HepG2 (cell line): ENCODE measurements around the gene NANOS1. TPM values are rescaled to one million over a fixed set of nuclear protein-coding genes. Genes with fewer than 3 reads are reported as not detected.

Source experiments
- ARID2 ChIP-seq: sonication (generic); formaldehyde crosslinking; IDR thresholded peaks from 2 replicates; pipeline ENCODE4 v1.8.1; 2022; ENCODE audit warnings: mild to moderate bottlenecking, missing genetic modification reagents, borderline replicate concordance
- ELF1 ChIP-seq: sonication (generic); formaldehyde crosslinking; IDR thresholded peaks from 2 replicates; pipeline ENCODE4 v1.4.0; 2020; ENCODE audit warnings: missing genetic modification reagents
- FOXP1 ChIP-seq, 2 experiments: fragments of 450-650 bp in 1 of 2; IDR thresholded peaks; 2 replicates each; pipeline ENCODE4 v1.6.1; 2017 to 2018; ENCODE audit warnings: antibody characterized with exemption in 1 of 2
- MED8 ChIP-seq: sonication (generic); formaldehyde crosslinking; IDR thresholded peaks from 2 replicates; pipeline ENCODE4 v1.8.1; 2023; ENCODE audit warnings: mild to moderate bottlenecking, missing genetic modification reagents; ENCODE audit not compliant: insufficient replicate concordance
- TCF7L2 ChIP-seq: IDR thresholded peaks from 2 replicates; pipeline ENCODE4 v1.6.1; 2011; ENCODE audit warnings: mild to moderate bottlenecking, low read depth, low read length, moderate library complexity
- THAP11 ChIP-seq: IDR thresholded peaks from 2 replicates; pipeline ENCODE4 v1.6.1; 2016; ENCODE audit warnings: missing biosample characterization, missing genetic modification reagents
- YEATS4 ChIP-seq: sonication (generic); formaldehyde crosslinking; IDR thresholded peaks from 2 replicates; pipeline ENCODE4 v1.4.0; 2020; ENCODE audit warnings: missing genetic modification reagents, borderline replicate concordance
- ZBTB14 ChIP-seq: sonication (generic); formaldehyde crosslinking; IDR thresholded peaks from 2 replicates; pipeline ENCODE4 v1.4.0; 2020; ENCODE audit warnings: missing genetic modification reagents
- ZBTB33 ChIP-seq: sonication (generic); formaldehyde crosslinking; IDR thresholded peaks from 2 replicates; pipeline ENCODE4 v1.4.0; 2020; ENCODE audit warnings: missing genetic modification reagents
- ZNF33A ChIP-seq: sonication (generic); formaldehyde crosslinking; IDR thresholded peaks from 2 replicates; pipeline ENCODE4 v1.5.1; 2020; ENCODE audit warnings: missing genetic modification reagents, mild to moderate bottlenecking, moderate library complexity, borderline replicate concordance
- ZNF382 ChIP-seq: sonication (generic); formaldehyde crosslinking; IDR thresholded peaks from 2 replicates; pipeline ENCODE4 v1.5.0; 2020; ENCODE audit warnings: missing genetic modification reagents, mild to moderate bottlenecking, borderline replicate concordance
- ZNF44 ChIP-seq: sonication (generic); formaldehyde crosslinking; IDR thresholded peaks from 2 replicates; pipeline ENCODE4 v1.5.1; 2020; ENCODE audit warnings: mild to moderate bottlenecking, missing genetic modification reagents
- polyA plus RNA-seq, 8 experiments: library from polyadenylated mRNA; depleted of rRNA in 3 of 8; stranded (reverse) in 7 of 8; unstranded in 1 of 8; fragments of >200 nt; fragmentation: Illumina TruSeq in 4 of 8; extraction: Trizol in 4 of 8; gene quantifications; 2 replicates each; pipeline versions ENCODE4 v1.2.1 to v1.2.3, GENCODE V29; 2011 to 2016; ENCODE audit warnings: low read depth in 4 of 8, missing spikeins in 1 of 8, mixed read lengths in 1 of 8; ENCODE audit not compliant: insufficient read depth in 1 of 8
- total RNA-seq, 5 experiments: library from RNA; depleted of rRNA; stranded (reverse); fragments of >200 nt; fragmentation: Illumina TruSeq; extraction: Trizol; gene quantifications; 2 replicates each; pipeline ENCODE4 v1.2.3, GENCODE V29; 2016; ENCODE audit warnings: low read depth in 1 of 5
- TF ChIP-seq, protein P1 (sequence below): sonication (generic); formaldehyde crosslinking; IDR thresholded peaks from 2 replicates; pipeline ENCODE4 v1.4.0; 2020; ENCODE audit warnings: missing genetic modification reagents, borderline replicate concordance

Gene NANOS1
- total and polyA plus RNA-seq, 2 of the 13 experiments (the other 11 are each of a cell fraction or from before 2014, with no cell fraction given) = 1.7 to 2.2 TPM

DNA sequence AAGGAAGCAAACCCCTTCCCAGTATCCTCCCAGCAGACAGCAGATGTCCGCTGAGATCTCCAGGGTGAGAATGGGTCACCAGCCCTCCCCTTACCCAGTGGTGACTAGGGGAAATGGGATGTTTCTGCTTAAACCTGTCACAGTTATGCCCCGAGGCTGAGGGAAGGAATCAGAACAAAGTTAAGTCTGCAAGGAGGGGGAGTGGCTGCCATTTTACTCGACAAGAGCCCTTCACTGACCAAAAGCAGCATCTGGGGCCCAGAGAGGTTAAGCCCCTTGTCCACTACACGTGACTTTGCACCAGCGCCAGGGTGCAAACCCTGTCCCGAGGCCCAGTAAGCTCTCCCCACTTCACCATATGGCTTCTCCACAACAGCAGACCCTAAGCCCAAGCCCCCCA is 4.6 kb upstream of the NANOS1 start (continued):
- TF ChIP-seq, protein P1, sequence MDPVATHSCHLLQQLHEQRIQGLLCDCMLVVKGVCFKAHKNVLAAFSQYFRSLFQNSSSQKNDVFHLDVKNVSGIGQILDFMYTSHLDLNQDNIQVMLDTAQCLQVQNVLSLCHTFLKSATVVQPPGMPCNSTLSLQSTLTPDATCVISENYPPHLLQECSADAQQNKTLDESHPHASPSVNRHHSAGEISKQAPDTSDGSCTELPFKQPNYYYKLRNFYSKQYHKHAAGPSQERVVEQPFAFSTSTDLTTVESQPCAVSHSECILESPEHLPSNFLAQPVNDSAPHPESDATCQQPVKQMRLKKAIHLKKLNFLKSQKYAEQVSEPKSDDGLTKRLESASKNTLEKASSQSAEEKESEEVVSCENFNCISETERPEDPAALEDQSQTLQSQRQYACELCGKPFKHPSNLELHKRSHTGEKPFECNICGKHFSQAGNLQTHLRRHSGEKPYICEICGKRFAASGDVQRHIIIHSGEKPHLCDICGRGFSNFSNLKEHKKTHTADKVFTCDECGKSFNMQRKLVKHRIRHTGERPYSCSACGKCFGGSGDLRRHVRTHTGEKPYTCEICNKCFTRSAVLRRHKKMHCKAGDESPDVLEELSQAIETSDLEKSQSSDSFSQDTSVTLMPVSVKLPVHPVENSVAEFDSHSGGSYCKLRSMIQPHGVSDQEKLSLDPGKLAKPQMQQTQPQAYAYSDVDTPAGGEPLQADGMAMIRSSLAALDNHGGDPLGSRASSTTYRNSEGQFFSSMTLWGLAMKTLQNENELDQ (CRISPR knock-in tag) = no peak
- TF ChIP-seq THAP11 (CRISPR knock-in tag) = no peak
- no peak for TF ChIP-seq ZNF382 (CRISPR knock-in tag)
- no peak for TF ChIP-seq MED8 (CRISPR knock-in tag)
- TF ChIP-seq ELF1 (CRISPR knock-in tag) = no peak
- no peak for TF ChIP-seq ZBTB33
- no peak for TF ChIP-seq YEATS4 (CRISPR knock-in tag)
- no peak for TF ChIP-seq FOXP1 (IDR thresholded peaks at IDR 0.05)
- TF ChIP-seq FOXP1 (CRISPR knock-in tag; IDR thresholded peaks at IDR 0.05) = no peak
- no peak for TF ChIP-seq TCF7L2
- TF ChIP-seq ZBTB14 = no peak
- TF ChIP-seq ZNF44 (CRISPR knock-in tag) = no peak
- TF ChIP-seq ZNF33A = no peak
- no peak for TF ChIP-seq ARID2 (CRISPR knock-in tag)
